Body of pancreas (tissue), 4 donors: Measurements from ENCODE around the gene ZFP3.

ENCODE experiments used
- POLR2A ChIP-seq, 3 donors: fragments of 450-650 bp; IDR thresholded peaks; one replicate each; pipeline ENCODE4 v1.6.1; 2016; ENCODE audit warnings: antibody characterized with exemption in 3 of 3, mild to moderate bottlenecking in 2 of 3
- TF ChIP-seq, protein P1 (sequence below), 7 experiments: fragments of 450-650 bp in 4 of 7; fragments of 200-600 bp in 3 of 7; sonication (generic) in 3 of 7; IDR thresholded peaks; one replicate each; pipeline ENCODE4 v1.5.1; 2016 to 2019; ENCODE audit warnings: antibody characterized with exemption in 7 of 7

- TF ChIP-seq, protein P1, sequence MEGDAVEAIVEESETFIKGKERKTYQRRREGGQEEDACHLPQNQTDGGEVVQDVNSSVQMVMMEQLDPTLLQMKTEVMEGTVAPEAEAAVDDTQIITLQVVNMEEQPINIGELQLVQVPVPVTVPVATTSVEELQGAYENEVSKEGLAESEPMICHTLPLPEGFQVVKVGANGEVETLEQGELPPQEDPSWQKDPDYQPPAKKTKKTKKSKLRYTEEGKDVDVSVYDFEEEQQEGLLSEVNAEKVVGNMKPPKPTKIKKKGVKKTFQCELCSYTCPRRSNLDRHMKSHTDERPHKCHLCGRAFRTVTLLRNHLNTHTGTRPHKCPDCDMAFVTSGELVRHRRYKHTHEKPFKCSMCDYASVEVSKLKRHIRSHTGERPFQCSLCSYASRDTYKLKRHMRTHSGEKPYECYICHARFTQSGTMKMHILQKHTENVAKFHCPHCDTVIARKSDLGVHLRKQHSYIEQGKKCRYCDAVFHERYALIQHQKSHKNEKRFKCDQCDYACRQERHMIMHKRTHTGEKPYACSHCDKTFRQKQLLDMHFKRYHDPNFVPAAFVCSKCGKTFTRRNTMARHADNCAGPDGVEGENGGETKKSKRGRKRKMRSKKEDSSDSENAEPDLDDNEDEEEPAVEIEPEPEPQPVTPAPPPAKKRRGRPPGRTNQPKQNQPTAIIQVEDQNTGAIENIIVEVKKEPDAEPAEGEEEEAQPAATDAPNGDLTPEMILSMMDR (IDR thresholded peaks at IDR 0.05), result no peak
- TF ChIP-seq POLR2A (IDR thresholded peaks at IDR 0.05), result no peak
These were observed 34.7 kb upstream of the ZFP3 start for GRCh38 chr17:5043524-5043923.
